Choroid plexus epithelial cell (primary cell): ENCODE data around the gene MFAP5.

Source experiments
- DNase-seq: peaks from one replicate; pipeline ENCODE4 v3.0.0-alpha.2; 2010; ENCODE audit warnings: low read depth
- H3K4me3 ChIP-seq: 2 replicates; pipeline ENCODE4 v1.5.1; 2011; ENCODE audit warnings: low read depth, mild to moderate bottlenecking, control low read depth, low read length, moderate library complexity
- CTCF ChIP-seq: conservative IDR thresholded peaks from 2 replicates; pipeline ENCODE4 v1.5.1; 2011; ENCODE audit warnings: low read depth, mild to moderate bottlenecking, control low read depth, inconsistent platforms, low read length, moderate library complexity

The MFAP5 gene

GRCh38 chr12:8698132-8698851 is 35.7 kb upstream of the MFAP5 start:
- DNase-seq: no peak
- no peak for TF ChIP-seq CTCF

GRCh38 chr12:8697476-8698131 is 35.0 kb upstream of the MFAP5 start, which contains the start of gene RIMKLB:
RIMKLB (plus strand) TSS chr12:8697991; CDS start chr12:8713867, 15,876 bp downstream.
- DNase-seq: peak; percentile 71
- no peak for TF ChIP-seq CTCF

More at GRCh38 chr12:8698132-8698851, 35.7 kb upstream of the MFAP5 start:
- peak overlapping the region; percentile 90 for H3K4me3 ChIP-seq

GRCh38 chr12:8697120-8697475 is 34.5 kb upstream of the MFAP5 start:
- peak overlapping the region; percentile 90 for H3K4me3 ChIP-seq
- TF ChIP-seq CTCF: peak; percentile 6
- DNase-seq: peak; percentile 62

More at GRCh38 chr12:8697476-8698131, 35.0 kb upstream of the MFAP5 start, which contains the start of gene RIMKLB:
- peak within 1 kb of the TSS; percentile 90 for H3K4me3 ChIP-seq

- H3K4me3 ChIP-seq: peak overlapping the region; percentile 90
- no peak for TF ChIP-seq CTCF
- no peak for DNase-seq
These were observed 33.9 kb upstream of the MFAP5 start for GRCh38 chr12:8696442-8697090.

DNA sequence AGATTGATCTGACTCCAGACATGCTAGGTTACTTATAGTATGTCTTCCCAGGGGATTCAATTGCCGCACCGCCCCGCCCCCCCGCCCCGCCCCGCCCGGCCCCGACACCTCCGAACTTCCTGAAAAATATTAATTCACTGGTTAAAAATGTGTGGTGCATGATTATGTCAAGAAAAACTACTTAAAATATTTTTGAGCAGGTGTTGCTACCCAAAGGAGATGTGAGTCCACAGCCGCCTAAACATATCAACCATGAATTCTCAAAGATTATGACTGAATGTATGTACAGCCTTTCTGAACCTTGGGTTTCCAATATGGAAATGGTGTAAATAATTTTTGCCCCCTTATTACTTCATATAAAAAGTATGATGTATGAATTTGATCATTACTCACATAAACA is 32.5 kb upstream of the MFAP5 start:
- no peak for TF ChIP-seq CTCF
- H3K4me3 ChIP-seq: no peak overlapping the region
- no peak for DNase-seq

DNA sequence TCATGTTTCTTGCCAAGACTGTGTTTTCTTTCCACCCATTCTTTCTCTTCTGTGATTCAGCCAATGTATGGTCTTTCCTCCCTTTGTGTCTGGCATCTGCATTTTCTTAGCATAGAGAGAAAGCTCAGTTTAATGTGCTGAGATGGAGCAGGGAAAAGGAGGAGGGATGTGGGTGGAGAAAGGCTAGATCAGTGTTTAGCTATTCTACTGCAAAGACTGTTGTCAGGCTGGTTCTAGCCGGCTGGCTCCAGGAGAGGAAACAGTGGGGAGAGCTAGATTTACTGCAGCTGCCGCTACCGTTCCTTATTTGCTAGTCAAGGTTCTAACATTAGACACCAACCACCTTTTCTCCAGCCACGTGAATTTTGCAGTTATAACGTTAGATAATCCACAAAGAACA is 29.9 kb upstream of the MFAP5 start:
- no peak overlapping the region for H3K4me3 ChIP-seq
- DNase-seq: peak; percentile 75
- TF ChIP-seq CTCF: no peak
